Measurements from ENCODE around the gene SLX4IP.

GRCh38 chr20:10466325-10466724 lies 31.2 kb downstream of the SLX4IP start:
- TF ChIP-seq SMC3 (IDR thresholded peaks at IDR 0.05) (no peak), TP53 (CRISPR knock-in tag; IDR thresholded peaks at IDR 0.05) (no peak), MAZ (IDR thresholded peaks at IDR 0.05; ENCODE audit: borderline replicate concordance, low read depth, low read length) (no peak), HMGXB4 (CRISPR knock-in tag; IDR thresholded peaks at IDR 0.05; ENCODE audit: borderline replicate concordance) (no peak), FOSL2 (IDR thresholded peaks at IDR 0.05) (no peak), FOSL2 (CRISPR knock-in tag; IDR thresholded peaks at IDR 0.05) (no peak)
